WTC11 (cell line): ENCODE data around the gene ACOD1. TPM values are rescaled to one million over a fixed set of nuclear protein-coding genes. Genes with fewer than 3 reads are reported as not detected.
A peak's percentile ranks its signal among the peaks of the same experiment; 100 is the strongest.

Experiments
- ATAC-seq: fragments of 200-7000 bp; cut with Tn5 transposase; 2 replicates; pipeline ENCODE4 v1.10.0; 2021; ENCODE audit warnings: mild to moderate bottlenecking, moderate library complexity
- CTCF ChIA-PET: fragments of 300-600 bp; sonication (Branson Sonifier 250); formaldehyde crosslinking; loops from one replicate; lab custom pipeline; 2021; ENCODE audit warnings: antibody characterized with exemption; lab: Charles Lee
- POLR2A ChIA-PET: fragments of 350-600 bp; sonication (Branson Sonifier 250); formaldehyde crosslinking; loops from one replicate; lab custom pipeline; 2021; ENCODE audit warnings: antibody characterized with exemption; lab: Charles Lee
- DNase-seq: peaks from one replicate; pipeline ENCODE4 v3.0.0; 2021; ENCODE audit warnings: low spot score
- H3K27ac Mint-ChIP-seq: 2 replicates; pipeline ENCODE4 v1.8.0; 2021; ENCODE audit warnings: mixed read lengths
- H3K27me3 Mint-ChIP-seq: 2 replicates; pipeline ENCODE4 v1.8.0; 2021; ENCODE audit warnings: low read depth, mild to moderate bottlenecking, moderate library complexity, mixed read lengths
- H3K36me3 Mint-ChIP-seq: 2 replicates; pipeline ENCODE4 v1.8.0; 2021; ENCODE audit warnings: mixed read lengths
- H3K4me1 Mint-ChIP-seq: 2 replicates; pipeline ENCODE4 v1.8.0; 2022; ENCODE audit warnings: mixed read lengths
- H3K4me3 Mint-ChIP-seq: 2 replicates; pipeline ENCODE4 v1.8.0; 2021; ENCODE audit warnings: mild to moderate bottlenecking, moderate library complexity, mixed read lengths
- H3K9me3 Mint-ChIP-seq: 2 replicates; pipeline ENCODE4 v1.8.0; 2021; ENCODE audit warnings: mixed read lengths
- CREB1 ChIP-seq: sonication (generic); formaldehyde crosslinking; IDR thresholded peaks from 2 replicates; pipeline ENCODE4 v1.8.0; 2023; ENCODE audit warnings: mild to moderate bottlenecking, missing genetic modification reagents
- FOXK1 ChIP-seq: sonication (generic); formaldehyde crosslinking; IDR thresholded peaks from 2 replicates; pipeline ENCODE4 v1.8.0; 2022; ENCODE audit warnings: mild to moderate bottlenecking, moderate library complexity, missing genetic modification reagents
- HMGA2 ChIP-seq: fragments of 250-450 bp; sonication (Bioruptor Pico); IDR thresholded peaks from 2 replicates; pipeline ENCODE4 v1.4.0; 2021; ENCODE audit warnings: mild to moderate bottlenecking, moderate library complexity
- IRF2 ChIP-seq: sonication (generic); formaldehyde crosslinking; IDR thresholded peaks from 2 replicates; pipeline ENCODE4 v1.8.0; 2022; ENCODE audit warnings: low read depth, missing genetic modification reagents, borderline replicate concordance
- JAZF1 ChIP-seq: fragments of 250-450 bp; sonication (Bioruptor Pico); IDR thresholded peaks from 2 replicates; pipeline ENCODE4 v1.9.0; 2021; ENCODE audit warnings: moderate library complexity, mild to moderate bottlenecking, inconsistent platforms
- NFE2L1 ChIP-seq: sonication (generic); formaldehyde crosslinking; IDR thresholded peaks from 2 replicates; pipeline ENCODE4 v1.8.1; 2023; ENCODE audit warnings: missing genetic modification reagents
- ZBTB21 ChIP-seq: sonication (generic); formaldehyde crosslinking; IDR thresholded peaks from 2 replicates; pipeline ENCODE4 v1.8.1; 2023; ENCODE audit warnings: mild to moderate bottlenecking, missing genetic modification reagents, borderline replicate concordance
- ZNF219 ChIP-seq: sonication (generic); formaldehyde crosslinking; IDR thresholded peaks from 2 replicates; pipeline ENCODE4 v1.8.0; 2023; ENCODE audit warnings: missing genetic modification reagents, mild to moderate bottlenecking, borderline replicate concordance
- ZNF232 ChIP-seq: sonication (generic); formaldehyde crosslinking; IDR thresholded peaks from 2 replicates; pipeline ENCODE4 v1.8.0; 2022; ENCODE audit warnings: mild to moderate bottlenecking, missing genetic modification reagents
- ZNF396 ChIP-seq: fragments of 250-450 bp; sonication (Bioruptor Pico); IDR thresholded peaks from 2 replicates; pipeline ENCODE4 v1.8.0; 2021; ENCODE audit warnings: mild to moderate bottlenecking, moderate library complexity, borderline replicate concordance
- ZNF423 ChIP-seq: fragments of 250-450 bp; sonication (Bioruptor Pico); IDR thresholded peaks from 2 replicates; pipeline ENCODE4 v2.1.2; 2022; ENCODE audit warnings: mild to moderate bottlenecking, moderate library complexity
- total RNA-seq: library from RNA; stranded (reverse); gene quantifications from 3 replicates; pipeline ENCODE4 v1.2.3, GENCODE V29; 2021
- TF ChIP-seq, protein P1 (sequence below): fragments of 250-450 bp; sonication (Bioruptor Pico); conservative IDR thresholded peaks from 2 replicates; pipeline ENCODE4 v1.9.0; 2021; ENCODE audit warnings: mild to moderate bottlenecking
- TF ChIP-seq, protein P2 (sequence below): sonication (generic); formaldehyde crosslinking; IDR thresholded peaks from 2 replicates; pipeline ENCODE4 v1.8.0; 2023; ENCODE audit warnings: missing genetic modification reagents
- TF ChIP-seq, protein P3 (sequence below): sonication (generic); formaldehyde crosslinking; IDR thresholded peaks from 2 replicates; pipeline ENCODE4 v1.8.0; 2022; ENCODE audit warnings: mild to moderate bottlenecking, missing genetic modification reagents
- TF ChIP-seq, protein P4 (sequence below): sonication (generic); formaldehyde crosslinking; IDR thresholded peaks from 2 replicates; pipeline ENCODE4 v1.8.1; 2022; ENCODE audit warnings: low read depth, mild to moderate bottlenecking, moderate library complexity, missing genetic modification reagents, borderline replicate concordance
- TF ChIP-seq, protein P5 (sequence below): sonication (generic); formaldehyde crosslinking; IDR thresholded peaks from 2 replicates; pipeline ENCODE4 v1.8.1; 2023; ENCODE audit warnings: mild to moderate bottlenecking, moderate library complexity, missing genetic modification reagents
- TF ChIP-seq, protein P6 (sequence below): fragments of 250-450 bp; sonication (Bioruptor Pico); IDR thresholded peaks from 2 replicates; pipeline ENCODE4 v1.9.0; 2021; ENCODE audit warnings: mild to moderate bottlenecking
- TF ChIP-seq, protein P7 (sequence below): sonication (generic); formaldehyde crosslinking; IDR thresholded peaks from 2 replicates; pipeline ENCODE4 v1.8.1; 2023; ENCODE audit warnings: mild to moderate bottlenecking, missing genetic modification reagents
- TF ChIP-seq, protein P8 (sequence below): sonication (generic); formaldehyde crosslinking; conservative IDR thresholded peaks from 2 replicates; pipeline ENCODE4 v1.8.1; 2022; ENCODE audit warnings: mild to moderate bottlenecking, missing genetic modification reagents
- TF ChIP-seq, protein P9 (sequence below): fragments of 250-450 bp; sonication (Bioruptor Pico); IDR thresholded peaks from 2 replicates; pipeline ENCODE4 v2.1.2; 2022; ENCODE audit warnings: mild to moderate bottlenecking, moderate library complexity

ACOD1 gene
- total RNA-seq, 1 experiment from 2014 or later = not detected

DNA sequence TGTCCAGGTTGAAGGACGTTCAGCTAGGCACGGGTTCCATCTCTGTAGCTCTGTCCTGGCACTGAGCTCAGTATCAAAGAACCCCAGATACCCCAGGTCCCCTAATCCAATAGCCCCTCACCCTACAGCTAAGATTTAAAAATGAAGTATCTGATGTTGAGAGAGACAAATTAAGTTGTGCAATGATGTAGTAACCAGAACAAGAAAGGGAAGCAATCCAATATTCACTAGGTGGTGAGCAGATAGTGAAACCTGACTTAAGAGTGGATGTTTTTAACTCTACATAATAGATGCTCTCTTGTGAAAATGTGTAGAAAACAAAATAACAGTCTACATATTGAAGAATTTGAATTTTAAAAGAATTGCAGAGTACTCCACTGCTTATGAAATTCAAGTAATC is 1.8 kb downstream of the ACOD1 start (continued):
- TF ChIP-seq, protein P1, sequence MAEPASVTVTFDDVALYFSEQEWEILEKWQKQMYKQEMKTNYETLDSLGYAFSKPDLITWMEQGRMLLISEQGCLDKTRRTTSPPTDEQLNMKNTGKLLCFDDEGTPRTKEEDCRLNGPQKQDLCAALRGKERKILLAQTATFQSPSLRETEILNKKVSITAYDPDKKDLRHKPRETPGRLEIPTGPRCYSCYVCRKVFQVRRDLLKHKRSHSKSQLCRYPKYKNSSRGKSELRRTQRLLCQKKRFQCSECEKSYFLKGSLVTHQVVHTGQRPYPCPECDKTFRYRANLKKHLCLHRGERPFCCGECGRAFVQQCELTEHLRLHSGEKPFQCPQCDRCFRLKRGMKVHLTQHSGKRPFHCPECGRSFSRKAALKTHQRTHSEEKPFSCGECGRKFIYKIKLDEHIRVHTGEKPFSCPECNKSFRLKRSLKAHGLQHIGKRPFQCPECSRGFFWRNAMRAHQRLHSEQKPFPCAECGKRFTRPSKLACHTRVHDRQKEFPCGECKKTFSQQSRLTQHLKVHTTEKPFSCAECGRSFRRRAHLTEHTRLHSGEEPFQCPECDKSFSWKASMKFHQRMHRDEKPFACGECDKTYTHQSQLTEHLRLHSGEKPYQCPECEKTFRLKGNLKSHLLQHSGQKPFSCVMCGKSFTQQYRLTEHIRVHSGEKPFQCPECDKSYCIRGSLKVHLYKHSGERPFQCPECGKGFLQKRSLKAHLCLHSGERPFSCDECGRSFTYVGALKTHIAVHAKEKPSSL (CRISPR knock-in tag) = no peak
- TF ChIP-seq CREB1 (CRISPR knock-in tag) (no peak), ZBTB21 (CRISPR knock-in tag) (no peak), ZNF423 (CRISPR knock-in tag) (no peak), FOXK1 (CRISPR knock-in tag) (no peak)
- TF ChIP-seq, protein P2, sequence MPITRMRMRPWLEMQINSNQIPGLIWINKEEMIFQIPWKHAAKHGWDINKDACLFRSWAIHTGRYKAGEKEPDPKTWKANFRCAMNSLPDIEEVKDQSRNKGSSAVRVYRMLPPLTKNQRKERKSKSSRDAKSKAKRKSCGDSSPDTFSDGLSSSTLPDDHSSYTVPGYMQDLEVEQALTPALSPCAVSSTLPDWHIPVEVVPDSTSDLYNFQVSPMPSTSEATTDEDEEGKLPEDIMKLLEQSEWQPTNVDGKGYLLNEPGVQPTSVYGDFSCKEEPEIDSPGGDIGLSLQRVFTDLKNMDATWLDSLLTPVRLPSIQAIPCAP (CRISPR knock-in tag) = no peak
- TF ChIP-seq, protein P3, sequence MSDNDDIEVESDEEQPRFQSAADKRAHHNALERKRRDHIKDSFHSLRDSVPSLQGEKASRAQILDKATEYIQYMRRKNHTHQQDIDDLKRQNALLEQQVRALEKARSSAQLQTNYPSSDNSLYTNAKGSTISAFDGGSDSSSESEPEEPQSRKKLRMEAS = no peak

DNA sequence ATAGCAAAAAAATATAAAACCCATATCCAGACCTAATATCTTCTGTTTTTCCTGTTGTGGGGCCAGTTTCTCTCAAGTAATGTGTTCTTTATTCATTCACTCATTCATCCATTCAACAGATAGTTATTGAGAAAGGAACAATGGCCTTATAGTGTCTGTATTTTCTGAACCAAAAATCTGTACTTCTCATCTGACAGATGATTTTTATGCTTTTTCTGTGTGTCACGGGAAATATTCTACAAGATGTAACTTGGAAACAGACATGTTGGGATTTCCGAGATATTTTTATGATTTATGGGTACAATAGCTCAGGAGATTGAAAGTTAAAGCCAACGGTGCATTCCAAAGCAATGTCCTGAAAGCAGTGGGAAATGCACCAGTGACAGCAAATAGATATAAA is 5.7 kb downstream of the ACOD1 start:
- DNase-seq = no peak
- no peak for ATAC-seq
- CTCF ChIA-PET = interaction anchor here (1.1 kb wide), 1 partner anchor 26 kb away, joined by 8 read pairs; no protein-coding TSS in a partner anchor
- Mint-ChIP-seq H3K4me1 (no peaks in the 10 kb centered on the region), H3K36me3 (peaks cover 7% of the 10 kb centered on the region), H3K27ac (no peak overlapping the region), H3K27me3 (no peaks in the 10 kb centered on the region; the same call in 1 of the 2 replicates), H3K4me3 (no peak overlapping the region)
- POLR2A ChIA-PET = no interaction called here
- TF ChIP-seq, protein P4, sequence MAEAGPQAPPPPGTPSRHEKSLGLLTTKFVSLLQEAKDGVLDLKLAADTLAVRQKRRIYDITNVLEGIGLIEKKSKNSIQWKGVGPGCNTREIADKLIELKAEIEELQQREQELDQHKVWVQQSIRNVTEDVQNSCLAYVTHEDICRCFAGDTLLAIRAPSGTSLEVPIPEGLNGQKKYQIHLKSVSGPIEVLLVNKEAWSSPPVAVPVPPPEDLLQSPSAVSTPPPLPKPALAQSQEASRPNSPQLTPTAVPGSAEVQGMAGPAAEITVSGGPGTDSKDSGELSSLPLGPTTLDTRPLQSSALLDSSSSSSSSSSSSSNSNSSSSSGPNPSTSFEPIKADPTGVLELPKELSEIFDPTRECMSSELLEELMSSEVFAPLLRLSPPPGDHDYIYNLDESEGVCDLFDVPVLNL (CRISPR knock-in tag) = no peak
- TF ChIP-seq ZNF232 = no peak
- no peak for TF ChIP-seq ZNF396 (CRISPR knock-in tag)
- TF ChIP-seq, protein P5, sequence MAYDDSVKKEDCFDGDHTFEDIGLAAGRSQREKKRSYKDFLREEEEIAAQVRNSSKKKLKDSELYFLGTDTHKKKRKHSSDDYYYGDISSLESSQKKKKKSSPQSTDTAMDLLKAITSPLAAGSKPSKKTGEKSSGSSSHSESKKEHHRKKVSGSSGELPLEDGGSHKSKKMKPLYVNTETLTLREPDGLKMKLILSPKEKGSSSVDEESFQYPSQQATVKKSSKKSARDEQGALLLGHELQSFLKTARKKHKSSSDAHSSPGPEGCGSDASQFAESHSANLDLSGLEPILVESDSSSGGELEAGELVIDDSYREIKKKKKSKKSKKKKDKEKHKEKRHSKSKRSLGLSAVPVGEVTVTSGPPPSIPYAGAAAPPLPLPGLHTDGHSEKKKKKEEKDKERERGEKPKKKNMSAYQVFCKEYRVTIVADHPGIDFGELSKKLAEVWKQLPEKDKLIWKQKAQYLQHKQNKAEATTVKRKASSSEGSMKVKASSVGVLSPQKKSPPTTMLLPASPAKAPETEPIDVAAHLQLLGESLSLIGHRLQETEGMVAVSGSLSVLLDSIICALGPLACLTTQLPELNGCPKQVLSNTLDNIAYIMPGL (CRISPR knock-in tag) = no peak
- TF ChIP-seq ZNF219 = no peak
- TF ChIP-seq, all 79 proteins: peak for 0
- peaks cover 23% of the 10 kb centered on the region for H3K9me3 Mint-ChIP-seq

DNA sequence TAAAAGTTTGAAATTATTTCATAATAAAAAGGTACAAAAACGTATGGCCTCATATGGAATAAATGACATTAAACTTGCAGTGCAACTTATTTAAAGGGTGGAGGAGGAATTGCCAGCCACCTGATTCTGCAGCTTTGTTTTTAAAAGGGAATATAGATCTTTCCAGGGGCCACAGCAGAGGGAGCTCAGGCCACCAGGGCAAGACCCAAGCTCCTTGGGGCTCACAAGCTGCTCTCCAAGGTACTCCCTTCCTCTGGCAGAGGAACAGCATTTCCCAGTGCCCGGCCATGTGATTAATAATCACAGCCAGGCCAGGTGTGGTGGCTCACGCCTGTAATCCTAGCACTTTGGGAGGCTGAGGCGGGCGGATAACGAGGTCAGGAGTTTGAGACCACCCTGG is 6.2 kb downstream of the ACOD1 start:
- ChIA-PET CTCF (interaction anchor here (1.1 kb wide), 1 partner anchor 26 kb away, joined by 8 read pairs; no protein-coding TSS in a partner anchor), POLR2A (no interaction called here)
- H3K36me3 Mint-ChIP-seq = peaks cover 12% of the 10 kb centered on the region
- TF ChIP-seq IRF2 (CRISPR knock-in tag) = no peak
- TF ChIP-seq, protein P6, sequence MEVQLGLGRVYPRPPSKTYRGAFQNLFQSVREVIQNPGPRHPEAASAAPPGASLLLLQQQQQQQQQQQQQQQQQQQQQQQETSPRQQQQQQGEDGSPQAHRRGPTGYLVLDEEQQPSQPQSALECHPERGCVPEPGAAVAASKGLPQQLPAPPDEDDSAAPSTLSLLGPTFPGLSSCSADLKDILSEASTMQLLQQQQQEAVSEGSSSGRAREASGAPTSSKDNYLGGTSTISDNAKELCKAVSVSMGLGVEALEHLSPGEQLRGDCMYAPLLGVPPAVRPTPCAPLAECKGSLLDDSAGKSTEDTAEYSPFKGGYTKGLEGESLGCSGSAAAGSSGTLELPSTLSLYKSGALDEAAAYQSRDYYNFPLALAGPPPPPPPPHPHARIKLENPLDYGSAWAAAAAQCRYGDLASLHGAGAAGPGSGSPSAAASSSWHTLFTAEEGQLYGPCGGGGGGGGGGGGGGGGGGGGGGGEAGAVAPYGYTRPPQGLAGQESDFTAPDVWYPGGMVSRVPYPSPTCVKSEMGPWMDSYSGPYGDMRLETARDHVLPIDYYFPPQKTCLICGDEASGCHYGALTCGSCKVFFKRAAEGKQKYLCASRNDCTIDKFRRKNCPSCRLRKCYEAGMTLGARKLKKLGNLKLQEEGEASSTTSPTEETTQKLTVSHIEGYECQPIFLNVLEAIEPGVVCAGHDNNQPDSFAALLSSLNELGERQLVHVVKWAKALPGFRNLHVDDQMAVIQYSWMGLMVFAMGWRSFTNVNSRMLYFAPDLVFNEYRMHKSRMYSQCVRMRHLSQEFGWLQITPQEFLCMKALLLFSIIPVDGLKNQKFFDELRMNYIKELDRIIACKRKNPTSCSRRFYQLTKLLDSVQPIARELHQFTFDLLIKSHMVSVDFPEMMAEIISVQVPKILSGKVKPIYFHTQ = no peak
- no peak for TF ChIP-seq HMGA2 (CRISPR knock-in tag)
- no peak for TF ChIP-seq JAZF1 (CRISPR knock-in tag)
- TF ChIP-seq, protein P7, sequence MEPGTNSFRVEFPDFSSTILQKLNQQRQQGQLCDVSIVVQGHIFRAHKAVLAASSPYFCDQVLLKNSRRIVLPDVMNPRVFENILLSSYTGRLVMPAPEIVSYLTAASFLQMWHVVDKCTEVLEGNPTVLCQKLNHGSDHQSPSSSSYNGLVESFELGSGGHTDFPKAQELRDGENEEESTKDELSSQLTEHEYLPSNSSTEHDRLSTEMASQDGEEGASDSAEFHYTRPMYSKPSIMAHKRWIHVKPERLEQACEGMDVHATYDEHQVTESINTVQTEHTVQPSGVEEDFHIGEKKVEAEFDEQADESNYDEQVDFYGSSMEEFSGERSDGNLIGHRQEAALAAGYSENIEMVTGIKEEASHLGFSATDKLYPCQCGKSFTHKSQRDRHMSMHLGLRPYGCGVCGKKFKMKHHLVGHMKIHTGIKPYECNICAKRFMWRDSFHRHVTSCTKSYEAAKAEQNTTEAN (CRISPR knock-in tag) = no peak
- TF ChIP-seq NFE2L1 (CRISPR knock-in tag) = no peak
- TF ChIP-seq, protein P8, sequence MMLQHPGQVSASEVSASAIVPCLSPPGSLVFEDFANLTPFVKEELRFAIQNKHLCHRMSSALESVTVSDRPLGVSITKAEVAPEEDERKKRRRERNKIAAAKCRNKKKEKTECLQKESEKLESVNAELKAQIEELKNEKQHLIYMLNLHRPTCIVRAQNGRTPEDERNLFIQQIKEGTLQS (CRISPR knock-in tag) = no peak
- TF ChIP-seq FOXK1 (CRISPR knock-in tag) = no peak
- TF ChIP-seq, protein P9, sequence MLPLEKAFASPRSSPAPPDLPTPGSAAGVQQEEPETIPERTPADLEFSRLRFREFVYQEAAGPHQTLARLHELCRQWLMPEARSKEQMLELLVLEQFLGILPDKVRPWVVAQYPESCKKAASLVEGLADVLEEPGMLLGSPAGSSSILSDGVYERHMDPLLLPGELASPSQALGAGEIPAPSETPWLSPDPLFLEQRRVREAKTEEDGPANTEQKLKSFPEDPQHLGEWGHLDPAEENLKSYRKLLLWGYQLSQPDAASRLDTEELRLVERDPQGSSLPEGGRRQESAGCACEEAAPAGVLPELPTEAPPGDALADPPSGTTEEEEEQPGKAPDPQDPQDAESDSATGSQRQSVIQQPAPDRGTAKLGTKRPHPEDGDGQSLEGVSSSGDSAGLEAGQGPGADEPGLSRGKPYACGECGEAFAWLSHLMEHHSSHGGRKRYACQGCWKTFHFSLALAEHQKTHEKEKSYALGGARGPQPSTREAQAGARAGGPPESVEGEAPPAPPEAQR = no peak
- ATAC-seq (peak; percentile 81), DNase-seq (no peak)
- H3K4me3 Mint-ChIP-seq = no peak overlapping the region
- H3K27ac Mint-ChIP-seq = no peak overlapping the region
- H3K4me1 Mint-ChIP-seq = no peaks in the 10 kb centered on the region
- no peaks in the 10 kb centered on the region; the same call in 1 of the 2 replicates for H3K27me3 Mint-ChIP-seq
- H3K9me3 Mint-ChIP-seq = peaks cover 29% of the 10 kb centered on the region
